ENCODE measurements around the gene CRK. TPM values are rescaled to one million over a fixed set of nuclear protein-coding genes. Genes with fewer than 3 reads are reported as not detected.
A peak's percentile ranks its signal among the peaks of the same experiment; 100 is the strongest.
"Not testable (repeated sequence)": the region's sequence is repeated elsewhere in the genome, so short reads cannot be mapped to it uniquely, and the experiment has no call there.

Gene CRK
- total RNA-seq, 1 donor from 2014 or later: 49.6 TPM

- DNase-seq (ENCODE audit: low spot score): no peak
These were observed 12.0 kb upstream of the CRK start for GRCh38 chr17:1467898-1468492.

DNA sequence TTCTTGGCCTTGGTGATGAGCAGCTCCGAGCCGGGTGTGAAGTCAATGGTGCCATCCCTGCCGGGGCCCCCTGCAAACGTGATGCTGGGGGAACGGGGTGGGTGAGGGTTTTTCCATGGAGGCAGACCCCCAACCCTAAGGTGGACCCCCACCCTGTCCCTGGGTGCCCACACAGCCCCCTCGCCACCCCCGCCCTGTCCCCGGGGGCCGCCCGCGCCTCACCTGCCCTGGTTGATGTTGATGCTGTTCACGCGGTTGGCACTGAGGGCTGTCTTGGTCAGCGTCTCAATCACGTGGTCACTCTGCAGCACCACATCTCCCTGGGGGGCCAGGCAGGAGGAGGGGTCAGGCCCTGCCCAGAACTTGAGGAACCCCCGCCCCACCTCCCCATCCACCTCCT is 11.2 kb upstream of the CRK start:
- no peak for DNase-seq (ENCODE audit: low spot score)

DNA sequence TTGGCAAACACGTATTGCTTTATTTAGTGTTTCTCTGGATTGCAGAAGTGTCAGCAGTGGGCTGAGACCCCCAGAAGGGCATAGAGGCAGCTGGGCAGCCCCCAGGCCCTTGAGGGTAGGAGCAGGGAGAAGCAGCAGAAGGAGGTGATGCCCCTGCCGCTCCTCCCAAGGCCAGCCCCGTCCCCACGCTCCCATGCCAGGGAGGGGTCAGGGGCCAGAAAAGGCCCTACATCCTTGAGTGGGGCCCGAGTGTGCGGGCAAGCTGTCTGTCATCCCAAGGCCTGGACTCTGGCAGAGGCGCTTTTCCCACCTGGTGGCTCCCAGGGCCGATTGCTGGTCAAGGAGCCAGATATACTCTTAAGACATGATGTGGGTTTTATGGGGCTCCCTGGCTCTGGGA is 8.2 kb upstream of the CRK start:
- DNase-seq (ENCODE audit: low spot score): no peak

GRCh38 chr17:1462164-1463112 is 6.4 kb upstream of the CRK start:
- DNase-seq (ENCODE audit: low spot score): no peak

DNA sequence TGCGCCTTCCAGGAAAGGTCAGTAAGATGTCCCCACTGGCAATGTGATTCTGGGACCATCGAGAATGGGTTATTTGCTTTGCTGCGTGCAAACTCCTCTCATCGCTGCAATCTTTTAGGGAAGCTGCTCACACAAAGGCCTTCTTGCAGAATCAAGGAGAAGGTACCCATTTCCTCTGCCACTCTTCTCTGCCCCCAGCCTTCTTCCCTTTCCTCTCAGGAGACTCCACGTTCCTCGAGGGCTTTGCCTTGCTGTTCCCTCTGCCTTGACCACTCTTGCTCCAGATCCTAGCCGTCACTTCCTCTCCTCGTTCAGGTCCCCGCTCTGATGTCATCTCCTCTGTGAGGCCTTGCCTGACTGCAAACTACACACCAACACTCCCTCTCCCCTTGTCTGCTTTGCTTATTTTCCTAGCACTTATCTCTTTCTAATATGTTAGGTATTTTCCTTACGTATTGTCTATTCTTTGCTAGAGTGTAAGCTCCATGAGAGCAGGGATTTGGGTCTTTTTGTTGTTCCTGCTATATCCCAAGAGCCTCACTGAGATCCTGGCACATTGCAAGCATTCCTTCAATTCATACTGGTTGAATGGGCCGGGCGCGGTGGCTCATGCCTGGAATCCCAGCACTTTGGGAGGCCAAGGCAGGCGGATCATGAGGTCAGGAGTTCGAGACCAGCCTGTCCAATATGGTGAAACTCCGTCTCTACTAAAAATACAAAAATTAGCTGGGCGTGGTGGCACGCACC is 5.3 kb upstream of the CRK start:
- DNase-seq (ENCODE audit: low spot score): no peak

DNA sequence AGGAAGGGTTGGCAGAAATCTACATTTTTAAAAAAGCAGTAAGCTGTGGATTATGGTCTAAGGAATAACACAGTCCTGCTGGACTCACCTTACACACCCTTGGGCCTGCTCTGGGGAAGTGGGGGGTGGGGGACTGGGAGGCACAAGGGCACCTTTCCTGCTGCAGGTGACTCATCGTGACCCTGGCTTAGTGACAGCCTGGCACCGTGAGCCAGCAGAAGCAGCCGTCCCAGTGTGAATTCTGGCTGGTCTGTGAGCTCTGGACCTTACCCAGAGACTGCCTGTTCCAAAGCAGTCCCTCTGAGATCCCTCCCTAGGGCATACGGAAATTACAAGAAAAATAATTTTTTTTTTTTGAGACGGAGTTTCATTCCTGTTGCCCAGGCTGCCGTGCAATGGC is 4.2 kb upstream of the CRK start:
- peak; percentile 70 for DNase-seq (ENCODE audit: low spot score)

GRCh38 chr17:1455291-1455796 is 688 bp downstream of the CRK start:
- DNase-seq (ENCODE audit: low spot score): peak; percentile 76

GRCh38 chr17:1454541-1454940 is 1.5 kb downstream of the CRK start:
- no peak for DNase-seq (ENCODE audit: low spot score)

DNA sequence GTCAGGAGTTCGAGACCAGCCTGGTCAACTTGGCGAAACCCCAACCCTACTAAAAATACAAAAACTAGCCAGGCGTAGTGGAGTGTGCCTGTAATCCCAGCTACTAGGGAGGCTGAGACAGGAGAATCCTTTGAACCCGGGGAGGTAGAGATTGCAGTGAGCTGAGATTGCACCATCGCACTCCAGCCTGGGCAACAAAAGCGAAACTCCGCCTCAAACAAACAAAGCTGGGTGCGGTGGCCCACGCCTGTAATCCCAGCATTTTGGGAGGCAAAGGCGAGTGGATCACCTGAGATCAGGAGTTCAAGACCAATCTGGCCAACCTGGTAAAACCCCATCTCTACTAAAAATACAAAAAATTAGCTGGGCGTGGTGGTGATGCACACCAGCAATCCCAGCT is 2.3 kb downstream of the CRK start:
- DNase-seq (ENCODE audit: low spot score): not testable (repeated sequence)

DNA sequence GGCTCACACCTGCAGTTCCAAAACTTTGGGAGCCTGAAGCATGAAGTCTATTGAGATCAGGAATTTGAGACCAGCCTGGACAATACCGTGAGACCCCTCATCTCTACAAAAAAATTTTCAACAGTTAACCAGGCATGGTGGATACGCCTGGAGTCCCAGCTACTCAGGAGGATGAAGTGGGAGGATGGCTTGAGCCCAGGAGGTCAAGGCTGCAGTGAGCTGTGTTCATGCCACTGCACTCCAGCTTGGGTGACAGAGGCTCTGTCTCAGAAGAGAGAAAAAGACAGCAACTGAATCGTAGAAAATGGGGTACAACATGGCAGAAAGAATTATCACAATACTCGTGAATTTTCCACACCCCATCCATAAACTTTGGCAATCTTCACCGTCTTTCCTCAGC is 3.2 kb downstream of the CRK start:
- no peak for DNase-seq (ENCODE audit: low spot score)

GRCh38 chr17:1450261-1450660 is 5.8 kb downstream of the CRK start:
- not testable (repeated sequence) for DNase-seq (ENCODE audit: low spot score)

DNA sequence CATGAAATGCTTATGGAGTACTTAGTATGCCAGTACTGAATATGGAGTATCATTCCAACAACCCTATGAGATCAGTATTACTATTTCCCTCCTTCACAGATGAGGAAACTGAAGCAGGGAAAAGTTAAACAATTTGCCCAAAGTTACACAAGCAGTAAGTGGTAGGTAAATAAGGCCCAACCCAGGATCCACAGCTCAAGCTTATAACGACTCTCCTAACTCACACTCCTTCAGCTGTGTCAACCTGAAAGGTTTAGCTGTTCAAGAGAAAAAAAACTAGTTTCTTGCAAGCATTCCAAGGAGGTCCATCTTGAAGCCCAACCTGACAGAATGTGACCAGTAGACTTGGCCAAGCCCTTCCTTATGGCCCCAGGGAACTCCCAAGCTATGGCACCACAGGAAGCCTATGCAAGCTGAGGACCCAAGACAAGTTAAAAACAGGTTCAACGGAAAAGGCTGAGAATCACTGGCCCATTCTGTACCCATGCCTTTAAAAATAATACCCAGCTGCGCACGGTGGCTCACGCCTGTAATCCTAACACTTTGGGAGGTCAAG is 6.5 kb downstream of the CRK start:
- no peak for DNase-seq (ENCODE audit: low spot score)

- DNase-seq (ENCODE audit: low spot score): no peak
These were observed 9.0 kb downstream of the CRK start for GRCh38 chr17:1447052-1447451.

- no peak for DNase-seq (ENCODE audit: low spot score)
These were observed 9.8 kb downstream of the CRK start for GRCh38 chr17:1446201-1446600.

- not testable (repeated sequence) for DNase-seq (ENCODE audit: low spot score)
These were observed 10.3 kb downstream of the CRK start for GRCh38 chr17:1445695-1446094.

GRCh38 chr17:1442721-1443120 is 13.3 kb downstream of the CRK start:
- DNase-seq (ENCODE audit: low spot score): not testable (repeated sequence)

- DNase-seq (ENCODE audit: low spot score): no peak
These were observed 13.8 kb downstream of the CRK start for GRCh38 chr17:1442187-1442586.

- DNase-seq (ENCODE audit: low spot score): no peak
These were observed 15.1 kb downstream of the CRK start for GRCh38 chr17:1440921-1441320.

DNA sequence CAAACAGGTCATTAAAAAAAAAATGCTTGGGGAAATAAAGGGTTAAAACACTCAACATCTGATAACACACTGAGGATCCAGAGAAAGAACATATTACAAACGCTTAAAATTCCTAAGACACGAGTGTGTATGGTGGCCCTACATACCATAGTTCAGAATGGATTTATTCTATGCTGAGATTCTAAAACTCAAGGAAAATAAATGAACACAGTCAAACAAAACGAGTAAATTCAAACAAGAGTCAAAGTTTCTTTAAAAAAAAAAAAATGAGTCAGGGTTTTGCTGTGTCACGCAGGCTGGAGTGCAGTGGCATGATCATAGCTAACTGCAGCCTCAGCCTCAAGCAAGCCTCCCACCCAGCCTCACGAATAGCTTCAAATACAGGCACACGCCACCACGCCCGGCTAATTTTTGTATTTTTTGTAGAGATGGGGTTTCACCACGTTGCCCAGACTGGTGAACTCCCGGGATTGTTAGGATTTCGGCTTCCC is 17.4 kb downstream of the CRK start:
- no peak for DNase-seq (ENCODE audit: low spot score)

DNA sequence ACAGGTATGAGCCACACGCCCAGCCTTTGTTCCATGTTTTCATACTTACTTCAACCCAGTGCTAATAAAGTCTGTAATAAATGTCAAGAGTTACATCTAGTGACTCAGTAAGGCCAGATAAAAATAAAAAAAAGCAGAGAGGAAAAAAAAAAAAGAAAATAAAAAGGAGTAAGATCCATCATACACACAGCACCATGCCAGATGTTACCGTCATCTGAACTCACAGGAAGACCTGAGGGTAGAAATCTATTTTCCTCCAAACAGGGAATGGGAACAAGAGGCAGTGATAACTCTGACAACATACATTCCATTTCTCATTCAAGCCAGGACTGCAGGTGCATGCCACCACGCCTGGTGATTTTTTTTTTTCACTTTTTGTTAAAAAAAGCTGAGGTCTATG is 20.7 kb downstream of the CRK start:
- no peak for DNase-seq (ENCODE audit: low spot score)

- no peak for DNase-seq (ENCODE audit: low spot score)
These were observed 21.9 kb downstream of the CRK start for GRCh38 chr17:1434150-1434549.

- no peak for DNase-seq (ENCODE audit: low spot score)
These were observed 24.4 kb downstream of the CRK start for GRCh38 chr17:1431631-1432104.
